Fibroblast of lung (primary cell): ENCODE measurements around the gene RAET1E. TPM values are rescaled to one million over a fixed set of nuclear protein-coding genes. Genes with fewer than 3 reads are reported as not detected.

Source experiments
- DNase-seq, 2 donors: peaks; one replicate each; pipeline versions ENCODE4 v3.0.0 to v3.0.0-alpha.2; 2010; ENCODE audit warnings: low read depth in 2 of 2
- H2AFZ ChIP-seq: 2 replicates; pipeline ENCODE4 v1.5.1; 2012; ENCODE audit warnings: low read length, control low read depth, inconsistent platforms
- H3K27ac ChIP-seq: 2 replicates; pipeline ENCODE4 v1.5.1; 2011; ENCODE audit warnings: low read length, control low read depth; ENCODE audit not compliant: insufficient read depth
- H3K27me3 ChIP-seq: 2 replicates; pipeline ENCODE4 v1.5.1; 2011; ENCODE audit warnings: mild to moderate bottlenecking, low read length; ENCODE audit not compliant: control insufficient read depth, insufficient read depth
- H3K36me3 ChIP-seq: 2 replicates; pipeline ENCODE4 v1.5.1; 2011; ENCODE audit warnings: low read length; ENCODE audit not compliant: control insufficient read depth, insufficient read depth
- H3K4me1 ChIP-seq: 2 replicates; pipeline ENCODE4 v1.5.1; 2011; ENCODE audit warnings: low read length; ENCODE audit not compliant: control insufficient read depth, insufficient read depth; ENCODE audit errors: extremely low read depth
- H3K4me2 ChIP-seq: 2 replicates; pipeline ENCODE4 v1.5.1; 2011; ENCODE audit warnings: low read length, control low read depth; ENCODE audit not compliant: insufficient read depth; ENCODE audit errors: extremely low read depth
- H3K4me3 ChIP-seq, 4 experiments: fragments of 200-600 bp in 1 of 4; sonication (generic) in 1 of 4; replicated peaks in 1 of 4; 2 replicates each; pipeline ENCODE4 v1.5.1; 2011 to 2016; ENCODE audit warnings: low read length in 4 of 4, low read depth in 3 of 4, mild to moderate bottlenecking in 3 of 4, control low read depth in 2 of 4, inconsistent platforms in 1 of 4, mixed read lengths in 1 of 4; ENCODE audit not compliant: insufficient read depth in 1 of 4; ENCODE audit errors: control extremely low read depth in 1 of 4
- H3K79me2 ChIP-seq: 2 replicates; pipeline ENCODE4 v1.5.1; 2012; ENCODE audit warnings: mild to moderate bottlenecking, low read length, inconsistent platforms; ENCODE audit not compliant: control insufficient read depth, insufficient read depth
- H3K9ac ChIP-seq: 2 replicates; pipeline ENCODE4 v1.5.1; 2011; ENCODE audit warnings: mild to moderate bottlenecking, low read length, control low read depth; ENCODE audit not compliant: insufficient read depth
- H3K9me3 ChIP-seq: 2 replicates; pipeline ENCODE4 v1.5.1; 2012; ENCODE audit warnings: low read depth, low read length; ENCODE audit not compliant: control insufficient read depth, insufficient read depth
- H4K20me1 ChIP-seq: 2 replicates; pipeline ENCODE4 v1.5.1; 2011; ENCODE audit warnings: low read length; ENCODE audit not compliant: control insufficient read depth, insufficient read depth; ENCODE audit errors: extremely low read depth
- CTCF ChIP-seq, 2 donors: IDR thresholded peaks in 1 of 2; conservative IDR thresholded peaks in 1 of 2; 1 replicate in 1 of 2; 2 replicates in 1 of 2; pipeline ENCODE4 v1.5.1; 2011 to 2012; ENCODE audit warnings: low read length in 2 of 2, control low read depth in 1 of 2, inconsistent platforms in 1 of 2, low read depth in 1 of 2, mild to moderate bottlenecking in 1 of 2
- EZH2 ChIP-seq: IDR thresholded peaks from 2 replicates; pipeline ENCODE4 v1.5.1; 2012; ENCODE audit warnings: low read length, control low read depth, mild to moderate bottlenecking; ENCODE audit errors: missing control alignments
- polyA plus RNA-seq, 2 donors: library from polyadenylated mRNA; depleted of rRNA in 1 of 2; stranded (reverse) in 1 of 2; unstranded in 1 of 2; fragments of >200 nt; gene quantifications; 2 replicates each; pipeline ENCODE4 v1.2.1, GENCODE V29; 2011 to 2012; ENCODE audit warnings: missing spikeins in 1 of 2
- total RNA-seq: library from RNA; depleted of rRNA; stranded (reverse); fragments of >200 nt; gene quantifications from 2 replicates; pipeline ENCODE4 v1.2.1, GENCODE V29; 2014

RAET1E gene
- total and polyA plus RNA-seq, 2 donors (not counting 1 experiment from before 2014, with no cell fraction given) = 0.12 to 1.5 TPM

- H3K79me2 ChIP-seq = peaks cover 50% of the 10 kb centered on the region
- DNase-seq = no peak
- TF ChIP-seq EZH2 = no peak
- TF ChIP-seq CTCF (conservative IDR thresholded peaks at IDR 0.05 in 1 of 2, IDR thresholded peaks at IDR 0.05 in 1 of 2; ENCODE audit: low read depth in 1 of 2, low read length in 2 of 2) = no peak
- no peaks in the 10 kb centered on the region for H3K36me3 ChIP-seq
- H2AFZ ChIP-seq = no peak overlapping the region
- no peaks in the 10 kb centered on the region for H3K9me3 ChIP-seq
- peak overlapping the region; percentile 46 for H3K4me2 ChIP-seq
- peak overlapping the region; percentile 33 for H3K27ac ChIP-seq
- no peaks in the 10 kb centered on the region for H4K20me1 ChIP-seq
- H3K4me1 ChIP-seq = peaks cover 24% of the 10 kb centered on the region
- H3K27me3 ChIP-seq = no peaks in the 10 kb centered on the region
- H3K4me3 ChIP-seq = no peak overlapping the region
- H3K9ac ChIP-seq = no peak overlapping the region
Measured at GRCh38 chr6:149859938-149860337, 38.0 kb downstream of the RAET1E start.

- TF ChIP-seq EZH2 = no peak
- TF ChIP-seq CTCF (conservative IDR thresholded peaks at IDR 0.05 in 1 of 2, IDR thresholded peaks at IDR 0.05 in 1 of 2; ENCODE audit: low read depth in 1 of 2, low read length in 2 of 2) = no peak
- Histone ChIP-seq H3K36me3 (no peaks in the 10 kb centered on the region), H4K20me1 (no peaks in the 10 kb centered on the region), H3K4me3 (no peak overlapping the region), H3K9me3 (no peaks in the 10 kb centered on the region), H3K4me2 (no peak overlapping the region), H3K9ac (no peak overlapping the region), H3K79me2 (peaks cover 50% of the 10 kb centered on the region), H2AFZ (no peak overlapping the region), H3K27me3 (no peaks in the 10 kb centered on the region), H3K27ac (peak overlapping the region; percentile 33), H3K4me1 (peaks cover 28% of the 10 kb centered on the region)
- DNase-seq = peak; percentile 72 to 98
Measured at GRCh38 chr6:149859368-149859767, 38.5 kb downstream of the RAET1E start.

GRCh38 chr6:149857541-149857940 lies 40.4 kb downstream of the RAET1E start:
- peaks cover 53% of the 10 kb centered on the region for H3K79me2 ChIP-seq
- no peaks in the 10 kb centered on the region for H3K27me3 ChIP-seq
- peak overlapping the region; percentile 86 for H3K27ac ChIP-seq
- no peak for DNase-seq
- H3K4me2 ChIP-seq = no peak overlapping the region
- H3K9ac ChIP-seq = no peak overlapping the region
- peaks cover 28% of the 10 kb centered on the region for H3K4me1 ChIP-seq
- H3K4me3 ChIP-seq = no peak overlapping the region
- no peaks in the 10 kb centered on the region for H4K20me1 ChIP-seq
- TF ChIP-seq CTCF (conservative IDR thresholded peaks at IDR 0.05 in 1 of 2, IDR thresholded peaks at IDR 0.05 in 1 of 2; ENCODE audit: low read depth in 1 of 2, low read length in 2 of 2) (no peak), EZH2 (no peak)
- no peak overlapping the region for H2AFZ ChIP-seq
- H3K36me3 ChIP-seq = no peaks in the 10 kb centered on the region
- H3K9me3 ChIP-seq = no peaks in the 10 kb centered on the region
